DND-41 (cell line): ENCODE data around the gene LRP8.
"Not testable (repeated sequence)": the region's sequence is repeated elsewhere in the genome, so short reads cannot be mapped to it uniquely, and the experiment has no call there.

ENCODE experiments used
- ATAC-seq: fragments of 200-7000 bp; cut with Tn5 transposase; 3 replicates; pipeline ENCODE4 v1.9.1; 2021; ENCODE audit warnings: low read depth; ENCODE audit not compliant: insufficient read depth
- DNase-seq: peaks from one replicate; pipeline ENCODE4 v3.0.0-alpha.2; 2020
- H2AFZ ChIP-seq: 2 replicates; pipeline ENCODE4 v1.6.0; 2012; ENCODE audit warnings: low read depth, low read length
- H3K27ac ChIP-seq: 2 replicates; pipeline ENCODE4 v1.5.1; 2012; ENCODE audit warnings: low read length, inconsistent platforms
- H3K27me3 ChIP-seq: fragments of 200-600 bp; sonication (generic); 2 replicates; pipeline ENCODE4 v1.6.0; 2012; ENCODE audit warnings: low read length, mild to moderate bottlenecking, inconsistent platforms; ENCODE audit not compliant: insufficient read depth, poor library complexity
- H3K36me3 ChIP-seq: 2 replicates; pipeline ENCODE4 v1.5.1; 2012; ENCODE audit warnings: low read length, inconsistent platforms; ENCODE audit not compliant: insufficient read depth
- H3K4me1 ChIP-seq: 2 replicates; pipeline ENCODE4 v1.5.1; 2012; ENCODE audit warnings: mild to moderate bottlenecking, low read length; ENCODE audit not compliant: insufficient read depth
- H3K4me2 ChIP-seq: 2 replicates; pipeline ENCODE4 v1.6.0; 2012; ENCODE audit warnings: mild to moderate bottlenecking, moderate library complexity, low read length, inconsistent platforms; ENCODE audit not compliant: insufficient read depth
- H3K4me3 ChIP-seq, 2 experiments: fragments of 200-600 bp in 1 of 2; shearing (Covaris generic) in 1 of 2; 2 replicates each; pipeline ENCODE4 v1.5.1; 2012 to 2016; ENCODE audit warnings: inconsistent platforms in 2 of 2, low read length in 2 of 2, mild to moderate bottlenecking in 2 of 2, low read depth in 1 of 2, moderate library complexity in 1 of 2
- H3K79me2 ChIP-seq: 2 replicates; pipeline ENCODE4 v1.6.0; 2012; ENCODE audit warnings: low read length, inconsistent platforms; ENCODE audit not compliant: insufficient read depth
- H3K9ac ChIP-seq: 2 replicates; pipeline ENCODE4 v1.6.0; 2012; ENCODE audit warnings: low read depth, mild to moderate bottlenecking, inconsistent platforms, low read length, moderate library complexity
- H3K9me3 ChIP-seq: 2 replicates; pipeline ENCODE4 v1.5.1; 2012; ENCODE audit warnings: low read length, moderate library complexity, mild to moderate bottlenecking, inconsistent platforms; ENCODE audit not compliant: insufficient read depth, severe bottlenecking
- H4K20me1 ChIP-seq: 2 replicates; pipeline ENCODE4 v1.6.0; 2012; ENCODE audit warnings: low read length; ENCODE audit not compliant: insufficient read depth
- EZH2 ChIP-seq: IDR thresholded peaks from 3 replicates; pipeline ENCODE4 v1.6.1; 2012; ENCODE audit warnings: borderline replicate concordance, low read depth, mild to moderate bottlenecking, moderate library complexity, low read length, inconsistent platforms; ENCODE audit not compliant: severe bottlenecking
- TF ChIP-seq, protein P1 (sequence below): IDR thresholded peaks from 2 replicates; pipeline ENCODE4 v1.5.1; 2012; ENCODE audit warnings: borderline replicate concordance, low read length, moderate library complexity, mild to moderate bottlenecking; ENCODE audit not compliant: poor library complexity, severe bottlenecking; ENCODE audit errors: extremely low read depth

Gene LRP8

DNA sequence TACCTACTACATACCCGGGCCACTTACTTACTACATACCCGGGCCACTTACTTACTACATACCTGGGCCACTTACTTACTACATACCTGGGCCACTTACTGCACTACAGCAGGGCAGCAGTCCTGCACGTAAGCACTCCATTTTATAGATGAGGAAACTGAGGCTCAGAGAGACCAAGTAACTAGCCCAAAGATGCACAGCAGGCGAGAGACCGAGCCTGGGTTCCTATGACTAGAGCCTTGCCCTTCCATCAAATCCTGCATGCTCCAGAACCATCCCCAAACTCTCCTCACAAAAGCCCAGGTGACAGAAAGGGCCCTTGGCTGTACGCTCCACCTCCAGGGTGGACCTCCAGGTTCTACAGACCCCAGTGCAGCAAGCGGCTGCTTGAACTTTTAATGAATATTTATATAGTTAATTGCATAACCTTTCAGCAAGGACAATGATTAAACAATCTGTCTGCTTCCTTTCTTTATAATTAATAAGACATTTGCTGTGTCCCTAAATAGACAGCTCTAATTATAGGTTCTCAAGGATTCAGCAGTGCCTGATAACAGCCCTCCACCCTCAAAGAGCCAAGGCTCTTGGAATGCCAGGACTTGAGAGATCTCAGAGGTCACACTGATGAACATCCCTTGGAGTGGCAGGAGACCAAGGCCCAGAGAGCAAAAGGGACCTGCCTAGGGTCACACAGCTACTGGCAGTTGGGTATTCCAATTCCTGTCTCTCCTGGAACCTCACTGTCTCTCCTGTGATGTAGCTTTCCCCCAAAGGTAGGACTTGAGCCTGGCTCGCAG, 43.4 kb downstream of the LRP8 start:
- Histone ChIP-seq H3K4me3 (no peak overlapping the region), H3K9ac (no peak overlapping the region), H3K9me3 (no peaks in the 10 kb centered on the region), H3K79me2 (peaks cover 8% of the 10 kb centered on the region; the same call in 1 of the 2 replicates), H3K27ac (no peak overlapping the region), H3K4me1 (no peaks in the 10 kb centered on the region), H4K20me1 (peaks cover 46% of the 10 kb centered on the region), H3K27me3 (no peaks in the 10 kb centered on the region), H3K4me2 (no peak overlapping the region), H3K36me3 (peaks cover 91% of the 10 kb centered on the region), H2AFZ (no peak overlapping the region)
- no peak for ATAC-seq
- TF ChIP-seq EZH2: no peak
- TF ChIP-seq, protein P1, sequence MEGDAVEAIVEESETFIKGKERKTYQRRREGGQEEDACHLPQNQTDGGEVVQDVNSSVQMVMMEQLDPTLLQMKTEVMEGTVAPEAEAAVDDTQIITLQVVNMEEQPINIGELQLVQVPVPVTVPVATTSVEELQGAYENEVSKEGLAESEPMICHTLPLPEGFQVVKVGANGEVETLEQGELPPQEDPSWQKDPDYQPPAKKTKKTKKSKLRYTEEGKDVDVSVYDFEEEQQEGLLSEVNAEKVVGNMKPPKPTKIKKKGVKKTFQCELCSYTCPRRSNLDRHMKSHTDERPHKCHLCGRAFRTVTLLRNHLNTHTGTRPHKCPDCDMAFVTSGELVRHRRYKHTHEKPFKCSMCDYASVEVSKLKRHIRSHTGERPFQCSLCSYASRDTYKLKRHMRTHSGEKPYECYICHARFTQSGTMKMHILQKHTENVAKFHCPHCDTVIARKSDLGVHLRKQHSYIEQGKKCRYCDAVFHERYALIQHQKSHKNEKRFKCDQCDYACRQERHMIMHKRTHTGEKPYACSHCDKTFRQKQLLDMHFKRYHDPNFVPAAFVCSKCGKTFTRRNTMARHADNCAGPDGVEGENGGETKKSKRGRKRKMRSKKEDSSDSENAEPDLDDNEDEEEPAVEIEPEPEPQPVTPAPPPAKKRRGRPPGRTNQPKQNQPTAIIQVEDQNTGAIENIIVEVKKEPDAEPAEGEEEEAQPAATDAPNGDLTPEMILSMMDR: no peak
- DNase-seq: no peak

DNA sequence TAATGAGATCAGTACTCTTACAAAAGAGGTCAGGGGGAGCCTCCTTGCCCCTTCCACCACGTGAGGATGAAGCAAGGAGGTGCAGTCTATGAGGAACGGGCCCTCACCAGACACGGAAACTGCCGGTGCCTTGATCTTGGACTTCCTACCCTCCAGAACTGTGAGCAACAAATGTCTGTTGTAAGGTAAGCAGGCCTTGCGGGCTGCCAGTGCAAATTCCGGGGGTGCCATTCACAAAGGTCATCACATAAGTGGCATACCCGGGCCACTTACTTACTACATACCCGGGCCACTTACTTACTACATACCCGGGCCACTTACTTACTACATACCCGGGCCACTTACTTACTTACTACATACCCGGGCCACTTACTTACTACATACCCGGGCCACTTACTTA, 44.7 kb downstream of the LRP8 start:
- not testable (repeated sequence) for H3K9ac ChIP-seq, ATAC-seq

DNA sequence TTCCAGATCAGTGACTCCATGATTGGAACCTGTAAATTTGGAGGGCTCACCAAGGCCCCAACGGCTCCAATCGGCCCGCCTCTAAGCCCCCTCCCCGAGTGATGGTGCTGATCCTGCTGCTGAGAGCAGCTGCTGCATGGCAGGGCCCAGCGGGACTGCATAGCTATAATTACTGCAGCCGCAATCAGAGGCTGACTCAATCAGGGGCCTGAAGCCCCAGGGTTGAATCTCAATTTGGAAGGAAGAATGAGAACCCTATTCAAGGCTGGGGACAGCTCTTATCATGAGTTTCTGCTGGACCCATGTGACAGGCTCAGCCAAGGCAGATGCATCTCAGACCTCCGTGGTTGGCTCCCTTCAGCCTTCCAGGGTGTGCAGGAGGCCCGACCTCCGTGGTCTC, 46.7 kb downstream of the LRP8 start:
- ATAC-seq: no peak
- Histone ChIP-seq H3K9ac (no peak overlapping the region), H4K20me1 (peaks cover 41% of the 10 kb centered on the region), H3K9me3 (no peaks in the 10 kb centered on the region), H3K4me2 (no peak overlapping the region), H3K4me3 (no peak overlapping the region), H3K27ac (no peak overlapping the region), H2AFZ (no peak overlapping the region), H3K27me3 (no peaks in the 10 kb centered on the region), H3K4me1 (no peaks in the 10 kb centered on the region), H3K36me3 (peaks cover 86% of the 10 kb centered on the region), H3K79me2 (peaks cover 6% of the 10 kb centered on the region; the same call in 1 of the 2 replicates)
- no peak for DNase-seq
- TF ChIP-seq, protein P1: no peak
- TF ChIP-seq EZH2: no peak

More for the DNA sequence above, 44.7 kb downstream of the LRP8 start:
- H3K4me3 ChIP-seq, H3K4me1 ChIP-seq, H2AFZ ChIP-seq, H3K27ac ChIP-seq, H3K4me2 ChIP-seq, H3K9me3 ChIP-seq, H3K27me3 ChIP-seq, H3K79me2 ChIP-seq, DNase-seq: not testable (repeated sequence)
- peaks cover 41% of the 10 kb centered on the region for H4K20me1 ChIP-seq
- H3K36me3 ChIP-seq: peaks cover 88% of the 10 kb centered on the region

DNA sequence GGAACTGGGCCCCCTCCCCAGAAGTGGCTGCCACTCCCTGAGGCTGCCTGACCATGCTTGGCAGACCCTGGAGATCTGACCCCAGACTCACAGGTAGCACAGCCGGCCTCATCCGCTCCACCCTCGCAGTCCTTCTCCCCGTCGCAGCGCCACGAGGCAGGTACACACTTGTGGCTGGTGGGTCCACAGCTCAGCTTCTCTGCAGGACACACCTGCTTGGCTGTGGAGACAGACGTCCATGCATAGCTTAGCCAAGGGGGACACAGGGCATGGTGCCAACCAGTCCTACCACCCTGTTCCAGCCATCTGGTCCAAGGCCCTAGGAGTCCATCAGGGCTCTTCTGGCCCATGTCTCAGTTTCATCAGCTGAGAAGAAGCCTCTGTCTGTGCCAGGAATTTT, 47.4 kb downstream of the LRP8 start:
- Histone ChIP-seq H3K9ac (no peak overlapping the region), H4K20me1 (peaks cover 45% of the 10 kb centered on the region), H3K4me2 (no peak overlapping the region), H3K4me1 (no peaks in the 10 kb centered on the region), H3K9me3 (no peaks in the 10 kb centered on the region), H2AFZ (no peak overlapping the region), H3K27me3 (no peaks in the 10 kb centered on the region), H3K4me3 (no peak overlapping the region), H3K27ac (no peak overlapping the region), H3K36me3 (peaks cover 86% of the 10 kb centered on the region), H3K79me2 (peaks cover 6% of the 10 kb centered on the region; the same call in 1 of the 2 replicates)
- TF ChIP-seq, protein P1: no peak
- TF ChIP-seq EZH2: no peak
- DNase-seq (no peak), ATAC-seq (no peak)
